SKM-1 treated with dmso at 0.1 percent for 144 hours (cell line): ENCODE measurements around the gene GARIN5B.
A peak's percentile ranks its signal among the peaks of the same experiment; 100 is the strongest.
"Not testable (repeated sequence)": the region's sequence is repeated elsewhere in the genome, so short reads cannot be mapped to it uniquely, and the experiment has no call there.

Source experiments
- DNase-seq: peaks from one replicate; lab custom pipeline; 2025; ENCODE audit not compliant: unreplicated experiment; lab: John Stamatoyannopoulos, UW

Gene GARIN5B

GRCh38 chr19:55362990-55363716 is at the start of gene GARIN5B:
TSS of gene GARIN5B (minus strand) at chr19:55363260. CDS start at chr19:55363066, 194 bp downstream.
- no peak for DNase-seq

GRCh38 chr19:55410168-55410567 is 47.1 kb upstream of the GARIN5B start:
- DNase-seq, result no peak

- DNase-seq, result not testable (repeated sequence)
These were observed 46.1 kb upstream of the GARIN5B start for GRCh38 chr19:55409179-55409578.

GRCh38 chr19:55408533-55408872 is 45.4 kb upstream of the GARIN5B start:
- no peak for DNase-seq

GRCh38 chr19:55407800-55408532 is 44.9 kb upstream of the GARIN5B start:
- peak; percentile 89 for DNase-seq

GRCh38 chr19:55407550-55407799 is 44.4 kb upstream of the GARIN5B start, which contains the start of gene UBE2S:
TSS of gene UBE2S (minus strand) at chr19:55407788. CDS start at chr19:55407589, 199 bp downstream.
- not testable (repeated sequence) for DNase-seq

GRCh38 chr19:55406826-55407549 is 43.9 kb upstream of the GARIN5B start:
- DNase-seq, result no peak

GRCh38 chr19:55406091-55406825 is 43.2 kb upstream of the GARIN5B start:
- no peak for DNase-seq

GRCh38 chr19:55405638-55406037 is 42.6 kb upstream of the GARIN5B start:
- no peak for DNase-seq

GRCh38 chr19:55402509-55402908 is 39.4 kb upstream of the GARIN5B start:
- DNase-seq, result no peak

GRCh38 chr19:55401390-55401789 is 38.3 kb upstream of the GARIN5B start:
- not testable (repeated sequence) for DNase-seq

GRCh38 chr19:55400281-55401087 is 37.4 kb upstream of the GARIN5B start:
- no peak for DNase-seq

- no peak for DNase-seq
These were observed 35.3 kb upstream of the GARIN5B start for GRCh38 chr19:55398200-55398925.

- DNase-seq, result no peak
These were observed 30.0 kb upstream of the GARIN5B start for GRCh38 chr19:55392820-55393761.

- DNase-seq, result no peak
These were observed 28.9 kb upstream of the GARIN5B start for GRCh38 chr19:55391702-55392615.

GRCh38 chr19:55391191-55391670 is 28.2 kb upstream of the GARIN5B start:
- no peak for DNase-seq

GRCh38 chr19:55390461-55390880 is 27.4 kb upstream of the GARIN5B start:
- no peak for DNase-seq
